Astrocyte of the spinal cord (primary cell): ENCODE data around the gene CDSN.

Experiments used
- DNase-seq: peaks from one replicate; pipeline ENCODE4 v3.0.0; 2011; ENCODE audit warnings: low read depth, low spot score
- H3K4me3 ChIP-seq: 2 replicates; pipeline ENCODE4 v1.5.1; 2011; ENCODE audit warnings: low read depth, mild to moderate bottlenecking, low read length, moderate library complexity
- in situ Hi-C: cut with HindIII; loops from 2 replicates; pipeline ENCODE4 v1.10.0; 2017; ENCODE audit warnings: low sequenced_read_pairs
- TF ChIP-seq, protein P1 (sequence below): IDR thresholded peaks from 2 replicates; pipeline ENCODE4 v1.5.1; 2012; ENCODE audit warnings: low read depth, mild to moderate bottlenecking, low read length, inconsistent platforms

The CDSN gene

DNA sequence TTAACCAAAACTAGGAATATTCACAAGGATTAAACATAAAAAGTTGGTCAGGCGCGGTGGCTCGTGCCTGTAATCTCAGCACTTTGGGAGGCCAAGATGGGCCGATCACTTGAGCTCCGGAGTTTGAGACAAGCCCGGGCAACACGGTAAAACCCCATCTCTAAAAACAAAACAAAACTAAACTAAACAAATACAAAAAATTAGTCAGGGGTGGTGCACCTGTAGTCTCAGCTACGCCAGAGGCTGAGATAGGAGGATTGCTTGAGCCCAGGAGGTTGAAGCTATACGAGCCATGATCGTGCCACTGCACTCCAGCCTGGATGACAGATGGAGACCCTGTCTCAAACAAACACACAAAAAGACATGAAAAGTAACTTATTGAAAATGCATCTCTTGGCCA lies 15.5 kb upstream of the CDSN start:
- TF ChIP-seq, protein P1, sequence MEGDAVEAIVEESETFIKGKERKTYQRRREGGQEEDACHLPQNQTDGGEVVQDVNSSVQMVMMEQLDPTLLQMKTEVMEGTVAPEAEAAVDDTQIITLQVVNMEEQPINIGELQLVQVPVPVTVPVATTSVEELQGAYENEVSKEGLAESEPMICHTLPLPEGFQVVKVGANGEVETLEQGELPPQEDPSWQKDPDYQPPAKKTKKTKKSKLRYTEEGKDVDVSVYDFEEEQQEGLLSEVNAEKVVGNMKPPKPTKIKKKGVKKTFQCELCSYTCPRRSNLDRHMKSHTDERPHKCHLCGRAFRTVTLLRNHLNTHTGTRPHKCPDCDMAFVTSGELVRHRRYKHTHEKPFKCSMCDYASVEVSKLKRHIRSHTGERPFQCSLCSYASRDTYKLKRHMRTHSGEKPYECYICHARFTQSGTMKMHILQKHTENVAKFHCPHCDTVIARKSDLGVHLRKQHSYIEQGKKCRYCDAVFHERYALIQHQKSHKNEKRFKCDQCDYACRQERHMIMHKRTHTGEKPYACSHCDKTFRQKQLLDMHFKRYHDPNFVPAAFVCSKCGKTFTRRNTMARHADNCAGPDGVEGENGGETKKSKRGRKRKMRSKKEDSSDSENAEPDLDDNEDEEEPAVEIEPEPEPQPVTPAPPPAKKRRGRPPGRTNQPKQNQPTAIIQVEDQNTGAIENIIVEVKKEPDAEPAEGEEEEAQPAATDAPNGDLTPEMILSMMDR = no peak
- in situ Hi-C loops = no loop called here
- H3K4me3 ChIP-seq = no peak overlapping the region
- DNase-seq = no peak

DNA sequence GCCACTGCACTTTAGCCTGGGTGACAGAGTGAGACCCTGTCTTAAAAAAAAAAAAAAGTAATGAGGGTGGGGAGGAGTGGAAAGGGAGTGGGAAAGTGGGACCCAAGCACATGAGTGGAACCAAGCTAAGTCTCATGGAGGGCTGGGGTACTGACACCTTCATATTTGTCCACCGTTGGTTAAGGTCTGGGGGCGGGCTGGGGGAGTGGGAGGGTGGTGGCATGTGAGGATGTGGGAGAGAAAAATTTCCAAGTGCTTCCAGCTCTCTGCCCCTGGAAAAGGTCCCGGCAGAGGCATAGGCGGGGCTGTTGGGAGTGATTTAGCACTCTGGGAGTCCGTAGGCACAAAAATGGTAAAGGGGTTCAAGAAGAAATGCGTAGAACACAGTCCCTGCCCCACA lies 12.6 kb upstream of the CDSN start:
- TF ChIP-seq, protein P1 = no peak
- no peak overlapping the region for H3K4me3 ChIP-seq
- in situ Hi-C loops = no loop called here
- DNase-seq = no peak

DNA sequence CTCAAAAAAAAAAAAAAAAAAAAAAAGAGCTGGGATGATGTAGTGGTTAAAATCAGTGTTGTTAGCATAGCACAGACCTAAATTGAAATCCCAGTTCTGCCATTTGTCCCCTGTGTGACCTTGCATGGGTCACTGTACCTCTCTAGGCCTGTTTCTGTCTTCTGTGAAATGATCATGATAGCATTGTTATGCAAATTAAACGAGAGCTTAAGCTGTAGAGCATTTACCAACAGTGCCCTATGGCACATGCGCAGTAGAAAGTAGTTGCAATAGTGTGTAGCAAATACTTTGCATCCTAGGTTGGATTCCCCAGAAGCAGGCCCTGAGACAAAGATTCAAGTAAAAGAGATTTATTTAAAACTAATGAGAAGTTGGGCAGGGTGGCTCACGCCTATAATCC lies 11.3 kb upstream of the CDSN start:
- in situ Hi-C loops = no loop called here
- TF ChIP-seq, protein P1 = no peak

DNA sequence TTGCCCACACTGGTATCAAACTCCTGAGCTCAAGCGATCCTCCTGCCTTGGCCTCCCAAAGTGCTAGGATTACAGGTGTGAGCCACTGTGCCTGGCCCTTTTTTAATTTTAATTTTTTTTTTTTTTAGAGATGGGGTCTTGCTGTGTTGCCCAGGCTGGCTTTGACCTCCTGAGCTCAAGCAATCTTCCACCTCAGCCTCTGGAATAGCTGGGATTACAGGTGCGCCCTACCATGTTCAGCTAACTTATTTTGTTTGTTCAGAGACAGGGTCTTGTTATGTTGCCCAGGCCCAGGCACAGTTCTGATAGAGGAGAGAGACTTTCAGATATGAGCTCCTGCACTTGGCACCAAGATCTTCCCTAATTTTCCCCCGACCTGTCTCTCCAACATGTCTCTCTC lies 10.5 kb upstream of the CDSN start:
- in situ Hi-C loops = no loop called here
- TF ChIP-seq, protein P1 = no peak

More for the DNA sequence above, 11.3 kb upstream of the CDSN start:
- DNase-seq = no peak
- no peak overlapping the region for H3K4me3 ChIP-seq

DNA sequence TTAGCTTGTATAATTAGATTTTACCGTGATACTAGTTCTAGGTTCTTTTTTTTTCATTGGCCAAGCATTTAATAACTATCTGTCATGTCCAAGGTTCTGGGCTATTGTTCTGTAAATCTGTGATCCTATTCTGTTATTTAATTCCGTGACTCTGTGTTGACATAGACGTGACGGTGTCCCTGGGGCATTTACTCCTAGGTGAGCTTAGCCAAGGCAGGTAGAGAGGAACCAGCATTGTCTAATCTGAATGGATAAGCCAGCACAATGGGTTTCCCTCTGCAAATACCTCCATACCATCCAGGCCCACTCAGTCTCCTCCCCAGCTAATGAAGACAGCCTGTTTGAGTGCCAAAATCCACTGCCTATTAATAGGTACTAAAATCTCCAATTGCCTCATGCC lies 8.9 kb upstream of the CDSN start:
- in situ Hi-C loops = no loop called here
- DNase-seq = no peak
- no peak overlapping the region for H3K4me3 ChIP-seq
- TF ChIP-seq, protein P1 = no peak

More for the DNA sequence above, 10.5 kb upstream of the CDSN start:
- no peak for DNase-seq
- H3K4me3 ChIP-seq = no peak overlapping the region

DNA sequence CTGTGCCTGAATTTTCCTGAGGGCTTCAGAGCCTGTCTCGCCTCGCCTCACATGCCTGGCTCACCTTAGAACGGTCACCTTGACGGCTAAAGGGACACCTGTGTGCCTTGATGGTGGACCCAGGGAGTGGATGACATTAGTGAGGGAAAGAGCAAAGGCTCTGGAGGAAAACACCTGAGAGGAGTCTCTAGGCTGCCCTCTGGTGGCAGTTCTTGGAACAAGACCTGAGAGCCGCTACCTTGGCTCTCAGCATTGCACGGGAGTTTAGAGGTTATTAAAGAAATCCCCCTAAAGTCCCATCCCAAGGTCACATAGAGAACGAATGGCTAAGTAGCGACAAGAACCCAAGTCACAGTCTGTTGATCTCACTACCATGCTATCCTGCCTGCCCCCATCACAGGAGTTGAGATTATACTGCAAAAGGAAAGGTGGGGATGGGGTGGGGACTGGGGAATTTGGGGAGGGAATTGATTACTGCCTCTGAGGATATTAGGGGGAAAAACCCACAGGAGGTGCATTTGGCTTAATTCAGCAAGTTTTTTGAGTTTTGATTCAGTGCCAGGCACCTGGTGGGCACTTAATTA lies 7.9 kb upstream of the CDSN start:
- in situ Hi-C loops = no loop called here
- H3K4me3 ChIP-seq = no peak overlapping the region
- peak; percentile 35 for DNase-seq
- TF ChIP-seq, protein P1 = peak; percentile 92
